Upper lobe of left lung (tissue), 4 donors: ENCODE results near the gene SLCO1B3.

ENCODE experiments used
- CTCF ChIP-seq, 6 experiments: fragments of 450-650 bp in 4 of 6; fragments of 200-600 bp in 2 of 6; sonication (generic) in 2 of 6; IDR thresholded peaks; one replicate each; pipeline ENCODE4 v1.5.1; 2016 to 2019; ENCODE audit warnings: antibody characterized with exemption in 6 of 6
- POLR2A ChIP-seq, 4 donors: fragments of 450-650 bp; IDR thresholded peaks; one replicate each; pipeline ENCODE4 v1.5.1; 2016 to 2017; ENCODE audit warnings: antibody characterized with exemption in 4 of 4, mild to moderate bottlenecking in 2 of 4
- POLR2AphosphoS5 ChIP-seq, 2 donors: sonication (generic); formaldehyde crosslinking; IDR thresholded peaks; one replicate each; pipeline ENCODE4 v1.5.1; 2017; ENCODE audit warnings: antibody characterized with exemption in 2 of 2

- TF ChIP-seq CTCF (IDR thresholded peaks at IDR 0.05) (no peak), POLR2A (IDR thresholded peaks at IDR 0.05) (no peak), POLR2AphosphoS5 (IDR thresholded peaks at IDR 0.05) (no peak)
Measured at GRCh38 chr12:20917819-20918218, 107.3 kb downstream of the SLCO1B3 start.
